Uterus (tissue), 2 donors: ENCODE data around the gene UBTFL1.
"Not testable (repeated sequence)": the region's sequence is repeated elsewhere in the genome, so short reads cannot be mapped to it uniquely, and the experiment has no call there.

Experiments
- POLR2A ChIP-seq, 2 donors: fragments of 450-650 bp; IDR thresholded peaks; one replicate each; pipeline ENCODE4 v1.6.1; 2016; ENCODE audit warnings: antibody characterized with exemption in 2 of 2, mild to moderate bottlenecking in 1 of 2, moderate library complexity in 1 of 2
- TF ChIP-seq, protein P1 (sequence below), 4 experiments: fragments of 200-600 bp in 2 of 4; fragments of 450-650 bp in 2 of 4; sonication (generic) in 2 of 4; IDR thresholded peaks; one replicate each; pipeline ENCODE4 v1.5.1; 2016 to 2019; ENCODE audit warnings: antibody characterized with exemption in 4 of 4, mild to moderate bottlenecking in 2 of 4, moderate library complexity in 1 of 4

DNA sequence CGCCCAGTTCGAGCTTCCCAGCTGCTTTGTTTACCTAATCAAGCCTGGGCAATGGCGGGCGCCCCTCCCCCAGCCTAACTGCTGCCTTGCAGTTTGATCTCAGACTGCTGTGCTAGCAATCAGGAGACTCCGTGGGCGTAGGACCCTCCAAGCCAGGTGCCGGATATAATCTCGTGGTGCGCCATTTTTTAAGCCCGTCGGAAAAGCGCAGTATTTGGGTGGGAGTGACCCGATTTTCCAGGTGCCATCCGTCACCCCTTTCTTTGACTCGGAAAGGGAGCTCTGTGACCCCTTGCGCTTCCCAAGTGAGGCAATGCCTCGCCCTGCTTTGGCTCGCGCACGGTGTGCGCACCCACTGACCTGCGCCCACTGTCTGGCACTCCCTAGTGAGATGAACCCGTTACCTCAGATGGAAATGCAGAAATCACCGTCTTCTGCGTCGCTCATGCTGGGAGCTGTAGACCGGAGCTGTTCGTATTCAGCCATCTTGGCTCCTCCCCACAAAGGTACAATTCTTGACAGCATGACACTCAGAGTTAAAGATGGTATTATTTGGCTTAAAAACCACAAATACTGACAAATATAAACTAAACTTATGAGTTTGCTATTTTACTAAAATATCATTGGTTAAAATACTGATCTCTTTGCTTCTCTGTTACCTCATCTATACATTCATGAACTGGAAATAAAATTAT, 9.6 kb downstream of the UBTFL1 start:
- TF ChIP-seq, protein P1, sequence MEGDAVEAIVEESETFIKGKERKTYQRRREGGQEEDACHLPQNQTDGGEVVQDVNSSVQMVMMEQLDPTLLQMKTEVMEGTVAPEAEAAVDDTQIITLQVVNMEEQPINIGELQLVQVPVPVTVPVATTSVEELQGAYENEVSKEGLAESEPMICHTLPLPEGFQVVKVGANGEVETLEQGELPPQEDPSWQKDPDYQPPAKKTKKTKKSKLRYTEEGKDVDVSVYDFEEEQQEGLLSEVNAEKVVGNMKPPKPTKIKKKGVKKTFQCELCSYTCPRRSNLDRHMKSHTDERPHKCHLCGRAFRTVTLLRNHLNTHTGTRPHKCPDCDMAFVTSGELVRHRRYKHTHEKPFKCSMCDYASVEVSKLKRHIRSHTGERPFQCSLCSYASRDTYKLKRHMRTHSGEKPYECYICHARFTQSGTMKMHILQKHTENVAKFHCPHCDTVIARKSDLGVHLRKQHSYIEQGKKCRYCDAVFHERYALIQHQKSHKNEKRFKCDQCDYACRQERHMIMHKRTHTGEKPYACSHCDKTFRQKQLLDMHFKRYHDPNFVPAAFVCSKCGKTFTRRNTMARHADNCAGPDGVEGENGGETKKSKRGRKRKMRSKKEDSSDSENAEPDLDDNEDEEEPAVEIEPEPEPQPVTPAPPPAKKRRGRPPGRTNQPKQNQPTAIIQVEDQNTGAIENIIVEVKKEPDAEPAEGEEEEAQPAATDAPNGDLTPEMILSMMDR (IDR thresholded peaks at IDR 0.05), result not testable (repeated sequence)
- not testable (repeated sequence) for TF ChIP-seq POLR2A (IDR thresholded peaks at IDR 0.05)
